Epidermal melanocyte (primary cell): Measurements from ENCODE around the gene KCNQ1.

Source experiments
- DNase-seq: peaks from one replicate; pipeline ENCODE4 v3.0.0; 2011; ENCODE audit warnings: low spot score; ENCODE audit not compliant: insufficient read length

The KCNQ1 gene

DNA sequence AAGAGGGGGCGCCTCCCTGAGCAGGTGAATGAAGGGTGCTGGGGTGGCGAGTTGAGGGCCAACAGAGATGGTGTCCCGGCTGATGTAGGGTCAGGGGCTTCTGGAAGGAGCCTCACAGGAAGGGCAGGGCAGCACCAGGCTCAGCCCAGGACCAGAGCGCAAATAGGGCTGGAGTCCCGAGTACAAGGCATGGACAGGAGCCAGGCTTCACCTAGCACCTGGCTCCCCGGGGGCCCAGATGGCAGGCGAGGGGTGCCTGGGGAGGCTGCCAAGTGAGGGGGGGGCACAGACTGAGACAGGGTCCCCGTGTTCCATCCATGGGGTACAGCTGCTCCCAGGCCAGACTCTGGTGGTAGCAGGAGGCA is 105.8 kb downstream of the KCNQ1 start:
- no peak for DNase-seq

DNA sequence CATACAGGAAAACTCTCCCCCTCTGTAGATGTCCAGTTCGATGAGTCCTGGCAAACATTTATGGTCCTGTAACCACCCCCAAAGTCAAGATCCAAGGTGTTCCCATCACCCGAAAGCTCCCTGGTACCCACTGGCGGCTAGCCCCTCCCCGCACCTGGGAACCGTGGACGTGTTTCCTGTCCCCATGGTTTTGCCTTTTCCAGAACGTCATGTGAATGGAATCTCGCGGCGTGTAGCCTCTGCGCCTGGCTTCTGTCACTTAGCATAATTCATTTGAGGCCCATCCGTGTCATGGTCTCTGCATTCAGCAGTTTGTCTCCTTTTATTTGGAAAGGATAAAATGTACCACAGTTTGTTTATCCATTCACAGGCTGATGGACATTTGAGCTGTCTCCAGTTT is 106.3 kb downstream of the KCNQ1 start:
- no peak for DNase-seq

DNA sequence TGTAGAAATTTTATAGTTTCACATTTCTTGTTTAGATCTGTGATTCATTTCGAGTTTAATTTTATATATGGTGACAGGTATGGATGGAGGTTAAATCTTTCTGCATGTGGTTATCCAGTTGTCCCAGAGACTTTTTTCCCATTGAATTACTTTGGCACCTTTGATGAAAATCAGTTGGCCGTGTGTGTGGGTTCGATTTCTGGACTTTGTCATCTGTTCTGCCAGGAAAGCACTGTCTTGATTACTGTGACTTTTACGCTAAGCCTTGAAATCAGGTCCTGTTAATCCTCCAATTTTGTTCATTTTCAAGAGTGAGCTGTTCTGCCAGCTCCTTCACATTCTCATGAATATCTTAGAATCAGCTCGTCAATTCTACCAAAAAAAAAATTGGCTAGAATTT is 107.4 kb downstream of the KCNQ1 start:
- no peak for DNase-seq

DNA sequence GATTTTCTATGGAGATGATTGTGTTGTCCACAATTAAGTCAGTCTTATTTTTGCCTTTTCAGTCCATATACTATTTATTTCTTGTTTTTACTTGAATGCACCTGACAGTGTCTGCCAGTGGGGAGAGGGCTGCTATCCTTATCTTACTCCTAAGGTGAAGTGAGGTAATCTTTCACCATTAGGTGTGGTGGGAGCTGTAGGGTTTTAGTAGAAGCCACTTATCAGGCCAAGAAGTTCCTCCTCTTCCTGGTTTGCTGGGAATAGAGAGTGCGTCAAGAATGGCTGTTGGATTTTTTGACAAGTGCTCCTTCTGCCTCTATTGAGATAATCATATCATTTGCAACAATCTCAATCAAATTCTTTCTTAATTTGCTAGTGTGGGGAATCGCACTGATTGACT is 108.4 kb downstream of the KCNQ1 start:
- no peak for DNase-seq

DNA sequence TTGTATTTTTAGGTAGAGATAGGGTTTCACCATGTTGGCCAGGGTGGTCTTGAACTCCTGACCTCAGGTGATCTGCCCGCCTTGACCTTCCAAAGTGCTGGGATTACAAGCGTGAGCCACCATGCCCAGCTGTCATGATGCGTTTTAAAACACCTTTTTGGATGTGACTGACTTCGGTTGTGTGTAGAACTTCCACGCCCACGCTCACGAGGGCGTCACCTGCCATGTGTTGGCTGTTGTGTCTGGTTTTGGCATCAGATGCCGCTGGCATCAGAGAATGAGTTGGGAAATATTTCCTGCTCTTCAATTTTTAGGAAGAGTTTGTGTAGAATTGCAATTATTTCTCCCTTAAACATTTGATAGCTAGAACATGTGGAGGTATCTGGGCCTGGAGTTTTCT is 109.1 kb downstream of the KCNQ1 start:
- DNase-seq, result no peak

DNA sequence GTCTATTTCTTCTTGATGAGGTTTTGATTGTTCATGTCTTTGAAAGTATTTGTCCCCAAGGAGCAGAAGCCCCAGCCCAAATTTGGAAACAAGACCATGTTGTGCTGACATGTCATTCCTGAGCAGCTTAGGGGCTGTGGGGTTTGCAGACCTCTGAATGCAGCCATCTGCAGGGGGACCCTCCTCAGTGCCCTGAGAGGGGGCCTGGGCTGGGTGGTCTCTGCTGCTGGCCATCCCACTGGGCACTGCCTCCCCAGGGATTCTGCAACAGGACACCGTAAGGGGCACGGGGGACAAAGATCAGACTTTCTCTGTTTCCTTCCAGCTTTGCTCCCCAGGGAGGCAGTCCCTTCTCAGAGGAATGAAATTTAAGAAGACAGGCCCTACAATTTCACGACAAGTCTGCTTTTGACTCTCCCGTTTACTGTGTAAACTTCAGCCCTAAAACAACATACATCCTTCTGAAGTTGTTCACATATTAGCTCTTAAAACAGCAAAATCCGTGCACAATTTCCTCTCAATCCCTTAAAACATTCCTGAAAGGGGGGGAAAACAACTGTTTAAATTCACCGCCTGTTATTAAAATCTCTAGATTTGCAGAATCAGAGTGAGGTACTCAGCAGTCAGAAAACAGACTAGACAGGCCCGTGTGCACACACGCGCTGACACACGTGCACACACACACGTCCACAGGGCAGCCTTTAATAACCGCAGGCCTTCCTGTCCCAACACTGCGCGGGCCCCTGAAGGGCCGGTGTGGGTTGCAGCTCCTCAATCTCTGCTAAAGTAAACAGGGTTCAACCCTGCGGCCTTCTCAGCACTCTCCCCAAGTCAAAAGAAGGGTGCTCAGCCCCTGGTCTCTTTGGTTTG is 109.8 kb downstream of the KCNQ1 start:
- DNase-seq, result no peak

DNA sequence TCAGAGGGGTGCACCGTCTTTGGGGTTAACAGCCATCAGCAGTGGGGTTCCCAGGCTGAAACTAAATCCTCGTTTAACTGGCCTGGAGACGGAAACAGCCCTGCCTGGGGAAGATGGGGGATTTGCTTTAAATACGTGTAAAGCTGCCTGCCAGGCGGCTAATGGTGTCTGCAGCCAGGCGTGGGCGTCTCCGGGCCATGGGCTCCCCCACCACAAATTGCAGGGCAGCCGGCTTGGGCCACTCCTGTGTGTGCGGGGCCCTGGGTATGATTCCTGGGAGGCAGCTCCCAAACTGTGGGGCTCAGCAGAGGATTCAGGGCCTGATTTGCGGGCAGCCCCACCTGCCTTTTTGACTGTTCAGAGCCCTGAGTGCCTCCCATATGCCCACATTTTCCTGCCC is 110.5 kb downstream of the KCNQ1 start:
- no peak for DNase-seq

DNA sequence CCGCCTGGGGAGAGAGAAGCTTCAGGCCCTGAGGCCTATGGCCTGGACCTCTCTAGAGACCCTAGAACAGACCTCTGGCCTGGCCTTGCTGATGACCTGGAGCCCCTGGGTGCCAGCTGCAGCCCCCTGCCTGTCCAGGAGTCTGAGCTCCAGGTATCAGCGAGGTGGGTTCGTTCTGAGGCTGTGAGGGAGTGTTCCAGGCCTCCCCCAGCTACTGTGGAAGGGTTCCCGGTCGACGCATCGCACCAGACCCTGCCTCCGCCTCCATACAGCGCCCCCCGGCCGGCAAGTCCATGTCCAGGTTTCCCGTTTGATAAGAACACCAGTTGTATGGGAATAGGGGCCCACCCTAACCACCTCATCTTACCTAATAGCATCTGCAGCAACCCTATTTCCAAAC is 111.1 kb downstream of the KCNQ1 start:
- DNase-seq, result no peak

DNA sequence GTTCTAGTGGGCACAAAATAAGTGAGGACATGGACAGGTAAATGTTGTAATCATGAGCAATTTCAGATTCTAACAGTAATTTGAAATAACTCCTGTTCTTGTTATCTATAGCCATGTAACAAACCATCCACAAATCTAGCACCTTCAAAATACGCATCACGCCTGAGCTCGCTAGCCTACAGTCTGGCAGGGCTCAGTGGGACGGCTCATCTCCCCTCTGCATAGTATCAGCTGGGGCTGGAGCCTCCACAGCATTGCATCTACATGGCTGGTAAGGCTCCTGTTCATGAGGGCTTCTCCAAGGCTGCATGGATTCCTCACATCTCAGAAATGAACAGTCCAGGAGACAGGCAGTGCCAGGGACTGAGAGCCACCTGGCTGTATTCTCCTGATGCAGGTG is 112.6 kb downstream of the KCNQ1 start:
- DNase-seq, result no peak

DNA sequence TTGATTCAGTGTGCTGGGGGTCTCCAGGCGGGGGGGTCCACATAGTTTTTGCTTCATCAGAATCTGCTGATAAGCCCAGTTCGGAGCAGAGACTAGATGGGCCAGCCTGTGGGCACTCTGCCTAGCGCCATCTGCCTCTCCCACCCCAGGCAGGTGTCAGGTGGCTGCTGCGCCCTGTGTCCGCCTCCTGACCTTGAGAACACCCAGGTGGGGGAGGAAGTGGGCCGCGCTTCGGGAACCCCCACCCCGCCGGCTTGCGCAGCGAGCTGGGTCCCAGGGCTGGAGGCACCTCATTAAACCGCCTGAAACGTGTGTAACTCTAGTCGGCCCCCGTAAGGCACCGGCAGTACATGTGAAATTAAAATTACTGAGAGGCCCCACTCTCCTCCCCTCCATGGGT is 113.6 kb downstream of the KCNQ1 start:
- no peak for DNase-seq

DNA sequence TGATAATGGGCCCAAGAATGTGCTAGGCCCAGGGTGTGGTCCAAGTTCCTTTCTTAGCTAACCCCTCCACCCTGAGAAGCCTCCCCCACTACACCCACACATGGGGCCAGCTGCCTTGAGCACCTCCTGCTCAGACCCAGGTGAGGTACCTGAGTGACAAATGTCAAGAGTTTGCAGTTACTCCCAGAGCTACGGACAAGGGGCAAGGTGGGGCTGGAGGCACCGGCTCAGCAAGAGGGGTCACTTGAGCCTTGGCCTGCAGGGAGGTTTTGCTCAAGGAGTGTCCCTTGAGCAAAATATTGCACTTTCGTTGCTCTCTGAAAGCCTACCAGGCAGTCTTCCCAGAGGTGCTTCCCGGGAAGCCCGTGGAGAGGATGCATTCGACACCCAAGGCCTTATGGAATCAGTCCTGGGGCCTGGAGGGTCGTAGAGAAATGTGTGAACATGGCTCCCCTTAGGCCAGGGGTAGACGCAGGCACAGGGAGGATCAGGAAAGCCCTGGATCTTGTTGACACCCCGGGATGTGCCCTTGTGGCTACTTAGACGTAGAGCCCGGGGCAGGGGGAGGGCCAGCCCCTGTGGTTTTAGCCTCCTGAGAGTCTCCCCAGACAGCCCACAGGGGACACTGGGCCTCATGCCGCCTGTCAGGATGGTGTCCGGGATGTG is 114.2 kb downstream of the KCNQ1 start:
- no peak for DNase-seq

DNA sequence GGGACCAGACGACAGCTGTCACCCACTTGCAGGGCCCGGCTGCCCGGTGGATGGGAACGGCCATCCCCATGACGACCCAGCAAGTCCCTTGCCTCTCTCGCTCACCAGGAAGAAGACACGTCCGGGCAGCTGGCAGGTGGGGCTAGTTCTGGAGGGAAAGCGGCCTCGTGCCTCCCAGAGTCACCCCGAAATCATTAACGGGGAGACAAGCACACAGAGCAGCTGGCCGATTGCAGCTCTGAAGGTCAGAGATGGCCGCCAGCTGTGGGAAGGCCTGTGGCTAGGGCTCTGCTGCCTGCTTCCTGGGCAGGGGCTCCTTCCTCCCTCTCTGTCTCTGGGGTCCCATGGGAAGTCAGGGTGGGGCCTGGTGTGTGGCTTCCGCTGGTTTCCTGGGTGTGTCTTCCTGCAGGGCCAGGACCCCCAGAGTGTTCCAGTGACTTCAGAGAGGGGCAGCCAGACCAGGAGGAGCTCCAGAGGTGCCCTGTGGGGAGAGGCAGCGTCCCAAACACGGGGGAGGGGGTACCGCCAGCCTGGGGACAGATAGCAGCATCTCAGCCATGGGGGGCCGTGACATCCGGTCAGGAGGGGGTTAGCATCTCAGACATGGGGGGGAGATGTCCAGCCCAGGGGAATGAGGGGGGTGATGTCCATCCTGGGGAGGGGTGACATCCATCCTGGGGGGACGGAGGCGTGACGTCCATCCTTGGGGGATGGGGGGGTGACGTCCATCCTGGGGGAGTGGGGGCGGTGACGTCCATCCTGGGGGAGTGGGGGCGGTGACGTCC is 114.9 kb downstream of the KCNQ1 start:
- no peak for DNase-seq

DNA sequence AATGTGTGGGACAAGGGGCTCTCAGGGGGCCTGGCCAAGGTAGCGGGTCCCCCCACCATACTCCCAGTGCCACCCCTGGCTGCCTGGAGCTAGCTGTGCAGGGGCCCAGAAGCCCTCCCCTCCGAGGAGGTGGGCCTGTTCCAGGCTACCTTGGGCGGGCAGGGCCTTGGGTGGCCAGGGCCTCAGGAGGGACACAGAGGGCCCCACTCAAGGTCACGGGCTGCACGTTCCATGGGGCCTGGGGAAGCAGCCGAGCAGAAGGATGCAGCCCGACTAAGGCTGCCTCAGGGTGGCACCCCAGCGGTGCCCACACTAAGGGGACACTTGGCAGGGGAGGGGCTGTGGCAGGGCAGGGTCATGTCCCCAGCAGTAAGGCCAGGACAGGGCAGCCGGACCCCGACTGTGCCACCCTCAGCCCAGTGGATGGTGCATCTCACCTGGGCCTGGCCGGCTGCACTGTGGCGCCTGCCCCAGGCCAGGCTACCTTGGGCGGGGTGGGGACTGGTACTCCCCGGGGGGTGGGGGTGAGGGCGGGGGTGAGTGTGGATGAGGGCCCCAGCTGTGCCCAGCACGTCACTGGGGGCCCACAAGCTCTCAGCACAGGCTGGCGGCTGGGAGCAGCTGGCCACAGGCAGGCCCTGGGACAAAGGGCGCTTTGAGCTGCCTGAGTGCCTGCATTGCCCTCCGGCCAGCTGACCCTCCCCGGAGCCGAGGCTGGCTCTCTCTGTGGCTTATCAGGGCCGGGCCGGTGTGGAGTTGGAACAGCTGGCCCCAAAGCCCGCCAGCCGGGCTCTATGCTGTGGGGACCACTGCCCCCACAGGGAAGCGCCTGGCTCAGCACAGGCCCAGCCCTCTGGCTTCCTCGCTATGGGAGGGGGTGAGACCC is 117.1 kb downstream of the KCNQ1 start:
- DNase-seq, result peak; percentile 79

DNA sequence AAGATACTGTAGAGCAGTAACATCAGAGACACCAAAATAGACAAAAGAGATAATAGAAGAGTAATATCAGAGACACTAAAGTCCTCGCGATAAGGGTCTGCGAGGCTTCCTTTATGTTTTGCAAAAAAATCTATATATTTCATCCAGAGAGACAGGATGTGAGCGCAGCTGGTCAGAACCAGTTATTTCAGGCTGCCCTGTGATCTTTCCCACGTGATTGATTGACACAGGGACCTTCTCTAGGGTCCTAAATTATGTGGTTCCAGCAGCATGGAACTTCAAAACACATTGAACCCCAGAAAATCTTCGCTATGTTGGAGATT is 118.0 kb downstream of the KCNQ1 start:
- DNase-seq, result no peak

DNA sequence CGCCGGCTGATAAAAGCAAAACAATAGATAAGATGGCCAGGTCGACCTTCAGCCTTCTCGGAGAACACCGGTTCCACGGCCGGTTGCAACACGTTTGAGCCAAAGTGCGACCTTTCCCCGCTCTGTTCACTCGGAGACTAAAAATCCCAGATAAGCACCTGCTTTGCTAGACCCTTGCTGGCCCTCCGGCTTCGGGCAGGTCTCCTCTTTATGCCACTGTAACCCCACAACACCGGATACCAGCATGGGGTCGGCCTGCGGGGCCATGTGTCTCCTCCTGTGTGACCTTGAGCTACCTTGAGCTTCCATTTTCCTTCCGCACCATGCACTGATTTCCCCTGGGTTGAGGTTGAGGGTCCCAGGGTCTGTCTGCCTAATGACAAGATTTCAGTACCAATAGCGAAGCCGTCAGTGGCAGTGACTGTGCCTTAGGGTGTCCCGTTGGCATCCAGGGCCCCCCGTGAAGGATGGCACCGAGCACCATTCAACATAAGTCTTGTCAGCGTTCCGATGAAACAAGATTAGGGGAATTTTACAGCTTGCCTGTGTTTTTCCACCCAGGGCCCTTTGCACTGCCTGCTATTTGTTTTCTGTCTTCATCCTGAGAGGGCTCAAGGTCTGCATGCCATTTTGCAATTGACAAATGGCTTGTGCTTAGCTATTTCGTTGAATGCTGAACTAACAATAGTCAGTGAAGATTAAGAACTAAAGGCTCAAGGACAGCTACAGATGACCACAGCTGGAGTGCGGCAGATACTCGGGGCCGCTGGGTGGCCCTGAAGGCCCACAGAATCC is 118.6 kb downstream of the KCNQ1 start:
- DNase-seq, result no peak

DNA sequence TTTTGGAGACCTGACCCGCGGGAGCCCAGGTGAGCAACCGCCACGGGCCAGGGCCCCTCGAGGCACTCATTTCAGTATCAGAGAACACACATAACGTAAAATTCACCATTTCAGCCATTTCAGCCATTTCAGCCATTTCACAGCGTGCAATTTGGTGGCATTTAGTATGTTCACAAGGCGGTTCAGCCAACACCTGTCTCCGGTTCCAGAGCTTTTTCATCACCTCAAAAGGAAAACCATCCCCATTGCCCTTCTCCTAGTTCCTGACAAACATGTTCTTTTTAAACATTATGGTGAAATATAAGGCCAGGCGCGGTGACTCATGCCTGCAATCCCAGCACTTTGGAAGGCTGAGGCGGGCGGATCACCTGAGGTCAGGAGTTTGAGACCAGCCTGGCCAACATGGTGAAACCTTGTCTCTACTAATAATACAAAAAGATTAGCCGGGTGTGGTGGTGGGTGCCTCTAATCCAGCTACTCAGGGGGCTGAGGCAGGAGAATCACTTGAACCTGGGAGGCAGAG is 119.3 kb downstream of the KCNQ1 start:
- no peak for DNase-seq

DNA sequence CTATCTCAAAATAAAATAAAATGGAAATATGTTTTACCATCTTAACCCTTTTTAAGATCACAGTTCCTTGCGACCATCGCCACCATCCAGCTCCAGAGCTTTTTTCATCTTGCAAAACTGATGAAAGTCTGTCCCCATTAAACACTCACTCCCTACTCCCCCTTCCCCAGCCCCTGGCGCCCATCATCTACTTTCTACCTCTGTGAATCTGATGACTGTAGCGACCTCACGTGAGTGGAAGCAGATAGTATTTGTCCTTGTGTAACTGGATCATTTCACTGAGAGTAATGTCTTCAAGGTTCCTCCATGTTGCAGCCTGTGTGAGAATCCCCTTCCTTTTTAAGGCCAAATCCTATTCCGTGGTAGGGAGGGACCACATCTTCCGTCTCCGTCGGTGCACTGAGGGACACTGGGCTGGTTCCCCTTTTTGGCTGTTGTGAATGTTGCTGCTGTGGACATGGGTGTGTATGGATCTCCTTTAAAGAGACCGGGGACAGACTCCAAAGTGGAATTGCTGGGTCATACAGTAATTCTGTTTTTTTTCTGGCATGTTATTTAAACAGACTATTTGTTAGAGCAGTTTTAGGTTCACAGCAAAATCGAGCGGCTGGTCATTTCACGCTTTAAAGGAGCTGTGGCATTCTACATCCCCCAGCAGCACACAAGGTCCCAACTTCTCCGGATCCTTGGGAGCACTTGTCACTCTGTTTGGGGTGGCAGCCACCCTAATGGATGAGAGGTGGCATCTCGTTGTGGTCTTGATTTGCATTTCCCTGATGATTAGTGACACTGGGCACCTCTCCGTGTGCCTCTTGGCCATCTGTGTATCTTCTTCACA is 120.0 kb downstream of the KCNQ1 start:
- DNase-seq, result no peak

DNA sequence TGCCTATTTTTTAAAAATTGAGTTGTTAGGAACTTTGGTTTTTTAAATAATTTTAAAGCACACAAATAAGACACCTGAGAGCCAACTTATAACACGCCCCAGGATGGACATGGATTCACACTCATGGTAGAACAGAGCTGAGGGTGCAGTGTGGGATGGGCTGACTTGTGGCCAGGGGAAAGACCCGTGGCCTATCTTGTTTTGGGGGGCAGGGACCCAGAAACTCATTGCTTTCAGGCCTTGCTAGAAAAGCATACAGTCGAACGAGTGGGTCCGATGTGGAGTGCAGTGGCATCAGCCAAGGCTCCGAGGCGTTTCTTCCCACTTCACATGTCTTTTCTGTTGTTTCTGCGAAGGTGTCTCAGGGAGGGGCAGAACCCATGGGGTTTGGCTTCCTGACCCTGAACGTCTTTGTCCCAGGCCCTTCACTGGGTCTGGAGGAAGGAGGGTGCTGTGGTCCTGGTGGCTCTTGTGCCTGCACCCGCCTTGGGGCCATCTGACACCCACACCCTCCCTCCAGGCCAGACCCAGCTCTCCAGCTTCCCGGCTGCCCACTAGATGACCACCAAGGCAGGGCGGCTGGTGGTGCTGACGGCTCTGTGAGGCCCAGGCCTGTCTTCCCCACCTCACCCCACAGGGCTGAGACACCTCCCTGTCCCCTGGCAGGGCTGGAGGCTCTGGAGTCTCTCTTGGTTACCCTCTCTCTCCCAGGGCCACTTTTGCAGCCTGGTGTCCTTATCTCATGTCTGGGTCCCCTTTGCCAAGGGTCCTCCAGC is 120.8 kb downstream of the KCNQ1 start:
- no peak for DNase-seq
